ENCODE data around the gene HTT. TPM values are rescaled to one million over a fixed set of nuclear protein-coding genes. Genes with fewer than 3 reads are reported as not detected.

Gene HTT
- total and polyA plus RNA-seq, 2 experiments from 2014 or later = 11.4 to 38.6 TPM

GRCh38 chr4:3037957-3038461, 36.5 kb upstream of the HTT start:
- DNase-seq (ENCODE audit: low read depth in 1 of 2, low spot score in 1 of 2) = peak; percentile 17 to 76
- no peak overlapping the region for H3K4me3 ChIP-seq
- peak overlapping the region; percentile 30 for H3K27ac ChIP-seq
- TF ChIP-seq CTCF (IDR thresholded peaks at IDR 0.05; ENCODE audit: low read depth, low read length) = no peak
- no peaks in the 10 kb centered on the region for H3K36me3 ChIP-seq
- peaks cover 9% of the 10 kb centered on the region for H3K4me1 ChIP-seq (ENCODE audit: low read depth)
- no peaks in the 10 kb centered on the region for H3K27me3 ChIP-seq
- H3K9me3 ChIP-seq (ENCODE audit: low read depth) = no peaks in the 10 kb centered on the region

GRCh38 chr4:3039706-3040366, 34.6 kb upstream of the HTT start:
- Histone ChIP-seq H3K4me3 (no peak overlapping the region), H3K36me3 (no peaks in the 10 kb centered on the region), H3K27me3 (no peaks in the 10 kb centered on the region), H3K27ac (no peak overlapping the region), H3K4me1 (ENCODE audit: low read depth) (peaks cover 9% of the 10 kb centered on the region), H3K9me3 (ENCODE audit: low read depth) (no peaks in the 10 kb centered on the region)
- no peak for TF ChIP-seq CTCF (IDR thresholded peaks at IDR 0.05; ENCODE audit: low read depth, low read length)
- no peak for DNase-seq (ENCODE audit: low read depth in 1 of 2, low spot score in 1 of 2)

- H3K36me3 ChIP-seq = no peaks in the 10 kb centered on the region
- no peak overlapping the region for H3K27ac ChIP-seq
- H3K4me1 ChIP-seq (ENCODE audit: low read depth) = peaks cover 9% of the 10 kb centered on the region
- H3K27me3 ChIP-seq = no peaks in the 10 kb centered on the region
- no peaks in the 10 kb centered on the region for H3K9me3 ChIP-seq (ENCODE audit: low read depth)
- TF ChIP-seq CTCF (IDR thresholded peaks at IDR 0.05; ENCODE audit: low read depth, low read length) = no peak
- DNase-seq (ENCODE audit: low read depth in 1 of 2, low spot score in 1 of 2) = no peak
- no peak overlapping the region for H3K4me3 ChIP-seq
Observed at GRCh38 chr4:3040452-3041191, 33.9 kb upstream of the HTT start.

GRCh38 chr4:3041192-3042142, 33.0 kb upstream of the HTT start:
- TF ChIP-seq CTCF (IDR thresholded peaks at IDR 0.05; ENCODE audit: low read depth, low read length) = no peak
- H3K36me3 ChIP-seq = no peaks in the 10 kb centered on the region
- peaks cover 9% of the 10 kb centered on the region for H3K4me1 ChIP-seq (ENCODE audit: low read depth)
- DNase-seq (ENCODE audit: low read depth in 1 of 2, low spot score in 1 of 2) = peak in 1 of 2 donors; percentile 11
- H3K9me3 ChIP-seq (ENCODE audit: low read depth) = no peaks in the 10 kb centered on the region
- H3K4me3 ChIP-seq = no peak overlapping the region
- no peaks in the 10 kb centered on the region for H3K27me3 ChIP-seq
- H3K27ac ChIP-seq = no peak overlapping the region

GRCh38 chr4:3042226-3042625, 32.3 kb upstream of the HTT start:
- H3K4me3 ChIP-seq = no peak overlapping the region
- H3K27me3 ChIP-seq = no peaks in the 10 kb centered on the region
- H3K27ac ChIP-seq = no peak overlapping the region
- DNase-seq (ENCODE audit: low read depth in 1 of 2, low spot score in 1 of 2) = no peak
- peaks cover 9% of the 10 kb centered on the region for H3K4me1 ChIP-seq (ENCODE audit: low read depth)
- H3K9me3 ChIP-seq (ENCODE audit: low read depth) = no peaks in the 10 kb centered on the region
- no peaks in the 10 kb centered on the region for H3K36me3 ChIP-seq
- no peak for TF ChIP-seq CTCF (IDR thresholded peaks at IDR 0.05; ENCODE audit: low read depth, low read length)
